Skeletal muscle satellite cell (primary cell): Measurements from ENCODE around the gene CHST11.

Source experiments
- H3K27me3 ChIP-seq: 2 replicates; pipeline ENCODE4 v1.7.0; 2013; ENCODE audit warnings: low read length; ENCODE audit not compliant: control insufficient read depth, insufficient read depth
- H3K36me3 ChIP-seq: 2 replicates; pipeline ENCODE4 v1.7.0; 2013; ENCODE audit warnings: mild to moderate bottlenecking, control low read depth, low read length; ENCODE audit not compliant: insufficient read depth
- H3K4me1 ChIP-seq: 2 replicates; pipeline ENCODE4 v1.7.0; 2013; ENCODE audit warnings: low read length; ENCODE audit not compliant: control insufficient read depth, insufficient read depth
- H3K4me2 ChIP-seq: 2 replicates; pipeline ENCODE4 v1.7.0; 2013; ENCODE audit warnings: mild to moderate bottlenecking, low read length
- H3K4me3 ChIP-seq: 2 replicates; pipeline ENCODE4 v1.7.0; 2013; ENCODE audit warnings: low read length
- H3K9ac ChIP-seq: 2 replicates; pipeline ENCODE4 v1.7.0; 2013; ENCODE audit warnings: mild to moderate bottlenecking, low read depth, low read length, moderate library complexity
- H3K9me3 ChIP-seq: replicated peaks from 2 replicates; pipeline ENCODE4 v1.7.0; 2013; ENCODE audit warnings: mild to moderate bottlenecking, control low read depth, low read length

CHST11 gene

GRCh38 chr12:104708891-104709290 lies 252.1 kb downstream of the CHST11 start:
- no peaks in the 10 kb centered on the region for H3K9me3 ChIP-seq
- no peak overlapping the region for H3K9ac ChIP-seq
- no peak overlapping the region for H3K4me3 ChIP-seq
- H3K27me3 ChIP-seq, result no peaks in the 10 kb centered on the region
- H3K36me3 ChIP-seq, result no peaks in the 10 kb centered on the region
- H3K4me2 ChIP-seq, result no peak overlapping the region
- H3K4me1 ChIP-seq, result peaks cover 30% of the 10 kb centered on the region

GRCh38 chr12:104709692-104710435 lies 253.1 kb downstream of the CHST11 start:
- H3K4me1 ChIP-seq, result peaks cover 30% of the 10 kb centered on the region

GRCh38 chr12:104710940-104711689 lies 254.4 kb downstream of the CHST11 start:
- no peaks in the 10 kb centered on the region for H3K9me3 ChIP-seq
- no peaks in the 10 kb centered on the region for H3K27me3 ChIP-seq
- peaks cover 30% of the 10 kb centered on the region for H3K4me1 ChIP-seq
- peak overlapping the region; percentile 33 for H3K9ac ChIP-seq
- H3K36me3 ChIP-seq, result no peaks in the 10 kb centered on the region
- peak overlapping the region; percentile 7 for H3K4me3 ChIP-seq
- peak overlapping the region; percentile 64 for H3K4me2 ChIP-seq

More at GRCh38 chr12:104709692-104710435, 253.1 kb downstream of the CHST11 start:
- Histone ChIP-seq H3K9me3 (no peaks in the 10 kb centered on the region), H3K27me3 (no peaks in the 10 kb centered on the region), H3K4me2 (no peak overlapping the region), H3K9ac (no peak overlapping the region), H3K36me3 (no peaks in the 10 kb centered on the region), H3K4me3 (no peak overlapping the region)

GRCh38 chr12:104712477-104712876 lies 255.7 kb downstream of the CHST11 start:
- no peak overlapping the region for H3K4me3 ChIP-seq
- H3K4me2 ChIP-seq, result no peak overlapping the region
- no peaks in the 10 kb centered on the region for H3K27me3 ChIP-seq
- H3K36me3 ChIP-seq, result no peaks in the 10 kb centered on the region
- H3K9ac ChIP-seq, result no peak overlapping the region
- peaks cover 25% of the 10 kb centered on the region for H3K4me1 ChIP-seq
- no peaks in the 10 kb centered on the region for H3K9me3 ChIP-seq

- no peaks in the 10 kb centered on the region for H3K36me3 ChIP-seq
- no peaks in the 10 kb centered on the region for H3K9me3 ChIP-seq
- H3K4me1 ChIP-seq, result peaks cover 21% of the 10 kb centered on the region
- no peak overlapping the region for H3K9ac ChIP-seq
- no peak overlapping the region for H3K4me3 ChIP-seq
- H3K27me3 ChIP-seq, result no peaks in the 10 kb centered on the region
- H3K4me2 ChIP-seq, result no peak overlapping the region
These were observed 256.2 kb downstream of the CHST11 start for GRCh38 chr12:104712968-104713367.

- Histone ChIP-seq H3K4me1 (peaks cover 21% of the 10 kb centered on the region), H3K4me3 (no peak overlapping the region), H3K9me3 (no peaks in the 10 kb centered on the region), H3K9ac (no peak overlapping the region), H3K4me2 (no peak overlapping the region), H3K36me3 (no peaks in the 10 kb centered on the region), H3K27me3 (no peaks in the 10 kb centered on the region)
These were observed 256.7 kb downstream of the CHST11 start for GRCh38 chr12:104713444-104713843.

GRCh38 chr12:104714369-104714768 lies 257.6 kb downstream of the CHST11 start:
- no peak overlapping the region for H3K4me2 ChIP-seq
- H3K9ac ChIP-seq, result no peak overlapping the region
- no peaks in the 10 kb centered on the region for H3K27me3 ChIP-seq
- no peaks in the 10 kb centered on the region for H3K9me3 ChIP-seq
- H3K36me3 ChIP-seq, result no peaks in the 10 kb centered on the region
- H3K4me3 ChIP-seq, result no peak overlapping the region
- H3K4me1 ChIP-seq, result peaks cover 21% of the 10 kb centered on the region

- H3K36me3 ChIP-seq, result no peaks in the 10 kb centered on the region
- H3K9ac ChIP-seq, result no peak overlapping the region
- H3K27me3 ChIP-seq, result no peaks in the 10 kb centered on the region
- H3K4me3 ChIP-seq, result no peak overlapping the region
- H3K4me2 ChIP-seq, result no peak overlapping the region
- H3K4me1 ChIP-seq, result peaks cover 20% of the 10 kb centered on the region
- no peaks in the 10 kb centered on the region for H3K9me3 ChIP-seq
These were observed 259.4 kb downstream of the CHST11 start for GRCh38 chr12:104716172-104716571.

GRCh38 chr12:104718304-104718929 lies 261.7 kb downstream of the CHST11 start:
- H3K9me3 ChIP-seq, result no peaks in the 10 kb centered on the region
- H3K4me1 ChIP-seq, result peaks cover 14% of the 10 kb centered on the region
- H3K27me3 ChIP-seq, result no peaks in the 10 kb centered on the region
- H3K4me2 ChIP-seq, result no peak overlapping the region
- no peak overlapping the region for H3K4me3 ChIP-seq
- no peaks in the 10 kb centered on the region for H3K36me3 ChIP-seq
- no peak overlapping the region for H3K9ac ChIP-seq

GRCh38 chr12:104719700-104720338 lies 263.1 kb downstream of the CHST11 start:
- H3K4me1 ChIP-seq, result peaks cover 14% of the 10 kb centered on the region
- H3K36me3 ChIP-seq, result no peaks in the 10 kb centered on the region
- no peaks in the 10 kb centered on the region for H3K9me3 ChIP-seq
- peak overlapping the region; percentile 47 for H3K9ac ChIP-seq
- H3K4me2 ChIP-seq, result peak overlapping the region; percentile 79
- H3K4me3 ChIP-seq, result peak overlapping the region; percentile 53
- H3K27me3 ChIP-seq, result no peaks in the 10 kb centered on the region

- no peaks in the 10 kb centered on the region for H3K27me3 ChIP-seq
- peak overlapping the region; percentile 79 for H3K4me2 ChIP-seq
- H3K4me1 ChIP-seq, result peaks cover 14% of the 10 kb centered on the region
- H3K9me3 ChIP-seq, result no peaks in the 10 kb centered on the region
- H3K4me3 ChIP-seq, result peak overlapping the region; percentile 53
- H3K36me3 ChIP-seq, result no peaks in the 10 kb centered on the region
- peak overlapping the region; percentile 47 for H3K9ac ChIP-seq
These were observed 263.7 kb downstream of the CHST11 start for GRCh38 chr12:104720339-104721038.
